ENCODE measurements around the gene PRPF8.

DNA sequence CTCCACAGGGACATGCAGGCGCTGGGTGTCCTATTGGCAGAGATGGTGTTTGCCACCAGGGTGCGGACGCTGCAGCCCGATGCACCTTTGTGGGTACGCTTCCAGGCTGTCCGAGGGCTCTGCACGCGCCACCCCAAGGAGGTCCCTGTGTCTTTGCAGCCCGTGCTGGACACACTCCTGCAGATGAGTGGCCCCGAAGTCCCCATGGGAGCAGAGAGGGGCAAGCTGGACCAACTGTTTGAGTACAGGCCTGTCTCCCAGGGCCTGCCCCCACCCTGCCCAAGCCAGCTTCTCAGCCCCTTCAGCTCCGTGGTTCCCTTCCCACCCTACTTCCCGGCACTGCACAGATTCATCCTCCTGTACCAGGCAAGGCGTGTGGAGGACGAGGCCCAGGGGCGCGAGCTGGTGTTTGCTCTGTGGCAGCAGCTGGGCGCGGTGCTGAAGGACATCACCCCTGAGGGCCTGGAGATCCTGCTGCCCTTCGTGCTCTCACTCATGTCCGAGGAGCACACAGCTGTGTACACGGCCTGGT is 42.7 kb upstream of the PRPF8 start:
- TF ChIP-seq, protein P1, sequence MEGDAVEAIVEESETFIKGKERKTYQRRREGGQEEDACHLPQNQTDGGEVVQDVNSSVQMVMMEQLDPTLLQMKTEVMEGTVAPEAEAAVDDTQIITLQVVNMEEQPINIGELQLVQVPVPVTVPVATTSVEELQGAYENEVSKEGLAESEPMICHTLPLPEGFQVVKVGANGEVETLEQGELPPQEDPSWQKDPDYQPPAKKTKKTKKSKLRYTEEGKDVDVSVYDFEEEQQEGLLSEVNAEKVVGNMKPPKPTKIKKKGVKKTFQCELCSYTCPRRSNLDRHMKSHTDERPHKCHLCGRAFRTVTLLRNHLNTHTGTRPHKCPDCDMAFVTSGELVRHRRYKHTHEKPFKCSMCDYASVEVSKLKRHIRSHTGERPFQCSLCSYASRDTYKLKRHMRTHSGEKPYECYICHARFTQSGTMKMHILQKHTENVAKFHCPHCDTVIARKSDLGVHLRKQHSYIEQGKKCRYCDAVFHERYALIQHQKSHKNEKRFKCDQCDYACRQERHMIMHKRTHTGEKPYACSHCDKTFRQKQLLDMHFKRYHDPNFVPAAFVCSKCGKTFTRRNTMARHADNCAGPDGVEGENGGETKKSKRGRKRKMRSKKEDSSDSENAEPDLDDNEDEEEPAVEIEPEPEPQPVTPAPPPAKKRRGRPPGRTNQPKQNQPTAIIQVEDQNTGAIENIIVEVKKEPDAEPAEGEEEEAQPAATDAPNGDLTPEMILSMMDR (IDR thresholded peaks at IDR 0.05) = no peak
- no peak for TF ChIP-seq POLR2A (IDR thresholded peaks at IDR 0.05)
